ENCODE measurements around the gene HYCC2.

DNA sequence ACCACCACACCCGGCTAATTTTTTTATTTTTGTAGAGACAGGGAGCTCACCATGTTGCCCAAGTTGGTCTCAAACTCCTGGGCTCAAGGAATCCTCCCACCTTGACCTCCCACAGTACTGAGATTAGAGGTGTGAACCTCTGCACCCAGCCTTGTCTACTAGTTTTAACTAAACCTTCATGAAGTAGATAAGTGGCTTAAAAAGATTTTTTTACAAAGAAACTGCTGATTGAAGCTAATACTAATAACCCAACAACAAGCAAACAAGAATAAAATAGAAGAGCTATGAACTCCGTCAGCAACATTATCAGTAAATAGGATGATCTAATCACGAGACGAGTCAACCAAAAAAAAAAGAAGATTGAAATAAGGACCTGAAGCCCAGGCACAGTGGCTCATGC lies 19.1 kb upstream of the HYCC2 start:
- no peak for TF ChIP-seq POLR2A (IDR thresholded peaks at IDR 0.05)
- TF ChIP-seq, protein P1, sequence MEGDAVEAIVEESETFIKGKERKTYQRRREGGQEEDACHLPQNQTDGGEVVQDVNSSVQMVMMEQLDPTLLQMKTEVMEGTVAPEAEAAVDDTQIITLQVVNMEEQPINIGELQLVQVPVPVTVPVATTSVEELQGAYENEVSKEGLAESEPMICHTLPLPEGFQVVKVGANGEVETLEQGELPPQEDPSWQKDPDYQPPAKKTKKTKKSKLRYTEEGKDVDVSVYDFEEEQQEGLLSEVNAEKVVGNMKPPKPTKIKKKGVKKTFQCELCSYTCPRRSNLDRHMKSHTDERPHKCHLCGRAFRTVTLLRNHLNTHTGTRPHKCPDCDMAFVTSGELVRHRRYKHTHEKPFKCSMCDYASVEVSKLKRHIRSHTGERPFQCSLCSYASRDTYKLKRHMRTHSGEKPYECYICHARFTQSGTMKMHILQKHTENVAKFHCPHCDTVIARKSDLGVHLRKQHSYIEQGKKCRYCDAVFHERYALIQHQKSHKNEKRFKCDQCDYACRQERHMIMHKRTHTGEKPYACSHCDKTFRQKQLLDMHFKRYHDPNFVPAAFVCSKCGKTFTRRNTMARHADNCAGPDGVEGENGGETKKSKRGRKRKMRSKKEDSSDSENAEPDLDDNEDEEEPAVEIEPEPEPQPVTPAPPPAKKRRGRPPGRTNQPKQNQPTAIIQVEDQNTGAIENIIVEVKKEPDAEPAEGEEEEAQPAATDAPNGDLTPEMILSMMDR (IDR thresholded peaks at IDR 0.05) = no peak
